Measurements from ENCODE around the gene ANKS1B. TPM values are rescaled to one million over a fixed set of nuclear protein-coding genes. Genes with fewer than 3 reads are reported as not detected.

Gene ANKS1B
- total RNA-seq, 4 donors from 2014 or later, result 4.9 to 15.4 (median 9.4) TPM

- peaks cover 17% of the 10 kb centered on the region for H3K36me3 ChIP-seq
- no peak for DNase-seq (ENCODE audit: low spot score in 2 of 2)
- TF ChIP-seq, protein P1, sequence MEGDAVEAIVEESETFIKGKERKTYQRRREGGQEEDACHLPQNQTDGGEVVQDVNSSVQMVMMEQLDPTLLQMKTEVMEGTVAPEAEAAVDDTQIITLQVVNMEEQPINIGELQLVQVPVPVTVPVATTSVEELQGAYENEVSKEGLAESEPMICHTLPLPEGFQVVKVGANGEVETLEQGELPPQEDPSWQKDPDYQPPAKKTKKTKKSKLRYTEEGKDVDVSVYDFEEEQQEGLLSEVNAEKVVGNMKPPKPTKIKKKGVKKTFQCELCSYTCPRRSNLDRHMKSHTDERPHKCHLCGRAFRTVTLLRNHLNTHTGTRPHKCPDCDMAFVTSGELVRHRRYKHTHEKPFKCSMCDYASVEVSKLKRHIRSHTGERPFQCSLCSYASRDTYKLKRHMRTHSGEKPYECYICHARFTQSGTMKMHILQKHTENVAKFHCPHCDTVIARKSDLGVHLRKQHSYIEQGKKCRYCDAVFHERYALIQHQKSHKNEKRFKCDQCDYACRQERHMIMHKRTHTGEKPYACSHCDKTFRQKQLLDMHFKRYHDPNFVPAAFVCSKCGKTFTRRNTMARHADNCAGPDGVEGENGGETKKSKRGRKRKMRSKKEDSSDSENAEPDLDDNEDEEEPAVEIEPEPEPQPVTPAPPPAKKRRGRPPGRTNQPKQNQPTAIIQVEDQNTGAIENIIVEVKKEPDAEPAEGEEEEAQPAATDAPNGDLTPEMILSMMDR (IDR thresholded peaks at IDR 0.05), result no peak
- no peak for TF ChIP-seq EP300 (IDR thresholded peaks at IDR 0.05)
- TF ChIP-seq POLR2AphosphoS5 (IDR thresholded peaks at IDR 0.05), result no peak
- no peak for TF ChIP-seq POLR2A (IDR thresholded peaks at IDR 0.05)
Observed at GRCh38 chr12:98737322-98737712, 1247.4 kb downstream of the ANKS1B start.

GRCh38 chr12:98736352-98737321 is 1248.1 kb downstream of the ANKS1B start:
- DNase-seq (ENCODE audit: low spot score in 2 of 2), result no peak
- WGBS, result 88% methylated on average over 10 of the region's 10 CpGs
- Histone ChIP-seq H3K27me3 (no peaks in the 10 kb centered on the region), H3K4me1 (no peaks in the 10 kb centered on the region), H3K4me3 (no peak overlapping the region), H3K27ac (no peak overlapping the region), H3K36me3 (peaks cover 23% of the 10 kb centered on the region), H3K9me3 (no peaks in the 10 kb centered on the region)
- TF ChIP-seq POLR2A (IDR thresholded peaks at IDR 0.05), result no peak
- TF ChIP-seq, protein P1 (IDR thresholded peaks at IDR 0.05), result no peak
- no peak for TF ChIP-seq EP300 (IDR thresholded peaks at IDR 0.05)
- TF ChIP-seq POLR2AphosphoS5 (IDR thresholded peaks at IDR 0.05), result no peak

More at GRCh38 chr12:98737322-98737712, 1247.4 kb downstream of the ANKS1B start:
- Histone ChIP-seq H3K9me3 (no peaks in the 10 kb centered on the region), H3K4me3 (no peak overlapping the region), H3K4me1 (no peaks in the 10 kb centered on the region), H3K27me3 (no peaks in the 10 kb centered on the region), H3K27ac (no peak overlapping the region)
- WGBS, result 74% methylated on average over 4 of the region's 4 CpGs

DNA sequence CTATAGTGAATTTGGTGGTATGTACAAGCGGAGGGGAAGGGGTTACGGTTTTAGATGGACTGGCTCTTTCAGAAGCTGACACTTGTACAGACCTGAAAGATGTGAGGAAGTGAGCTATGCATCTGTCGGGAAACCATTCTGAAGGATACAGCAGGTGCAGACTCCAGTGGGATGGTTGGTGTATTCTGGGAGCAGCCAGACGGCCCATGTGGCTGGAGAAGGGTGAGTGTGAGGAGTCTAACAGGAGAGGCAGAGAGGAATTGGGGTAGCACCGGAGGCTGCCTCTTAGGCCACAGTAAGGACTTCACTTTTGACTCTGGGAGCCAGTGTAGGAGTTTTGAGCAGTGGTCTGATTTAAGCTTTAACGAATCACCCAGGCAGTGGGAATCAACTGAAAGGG is 1248.9 kb downstream of the ANKS1B start:
- H3K9me3 ChIP-seq, result no peaks in the 10 kb centered on the region
- H3K27me3 ChIP-seq, result no peaks in the 10 kb centered on the region
- no peak overlapping the region for H3K27ac ChIP-seq
- DNase-seq (ENCODE audit: low spot score in 2 of 2), result no peak
- peaks cover 32% of the 10 kb centered on the region for H3K36me3 ChIP-seq
- 94% methylated on average over 6 of the region's 6 CpGs for WGBS
- no peak for TF ChIP-seq POLR2A (IDR thresholded peaks at IDR 0.05)
- no peak for TF ChIP-seq POLR2AphosphoS5 (IDR thresholded peaks at IDR 0.05)
- TF ChIP-seq EP300 (IDR thresholded peaks at IDR 0.05), result no peak
- TF ChIP-seq, protein P1 (IDR thresholded peaks at IDR 0.05), result no peak
- H3K4me1 ChIP-seq, result no peaks in the 10 kb centered on the region
- no peak overlapping the region for H3K4me3 ChIP-seq

GRCh38 chr12:98733667-98734350 is 1250.9 kb downstream of the ANKS1B start:
- Histone ChIP-seq H3K27ac (no peak overlapping the region), H3K4me1 (no peaks in the 10 kb centered on the region), H3K4me3 (no peak overlapping the region), H3K27me3 (no peaks in the 10 kb centered on the region), H3K36me3 (peaks cover 46% of the 10 kb centered on the region), H3K9me3 (no peaks in the 10 kb centered on the region)
- no peak for DNase-seq (ENCODE audit: low spot score in 2 of 2)
- TF ChIP-seq POLR2A (IDR thresholded peaks at IDR 0.05) (no peak), EP300 (IDR thresholded peaks at IDR 0.05) (no peak), POLR2AphosphoS5 (IDR thresholded peaks at IDR 0.05) (no peak)
- TF ChIP-seq, protein P1 (IDR thresholded peaks at IDR 0.05), result no peak

GRCh38 chr12:98730412-98730811 is 1254.3 kb downstream of the ANKS1B start:
- no peak overlapping the region for H3K4me3 ChIP-seq
- H3K36me3 ChIP-seq, result peaks cover 73% of the 10 kb centered on the region
- no peaks in the 10 kb centered on the region for H3K9me3 ChIP-seq
- no peak for DNase-seq (ENCODE audit: low spot score in 2 of 2)
- no peak overlapping the region for H3K27ac ChIP-seq
- no peaks in the 10 kb centered on the region for H3K4me1 ChIP-seq
- no peaks in the 10 kb centered on the region for H3K27me3 ChIP-seq
- TF ChIP-seq, protein P1 (IDR thresholded peaks at IDR 0.05), result no peak
- TF ChIP-seq POLR2AphosphoS5 (IDR thresholded peaks at IDR 0.05) (no peak), EP300 (IDR thresholded peaks at IDR 0.05) (no peak), POLR2A (IDR thresholded peaks at IDR 0.05) (no peak)

Measured in suprapubic skin (tissue), 4 donors.